GM23248 (cell line): ENCODE measurements around the gene VWC2.

Experiments used
- EZH2 ChIP-seq: fragments of 200-600 bp; sonication (generic); IDR thresholded peaks from 2 replicates; pipeline ENCODE4 v1.6.1; 2018; ENCODE audit warnings: antibody characterized with exemption, mild to moderate bottlenecking; ENCODE audit not compliant: insufficient read depth, poor library complexity, severe bottlenecking
- EZH2phosphoT487 ChIP-seq: fragments of 200-600 bp; sonication (generic); IDR thresholded peaks from 2 replicates; pipeline ENCODE4 v1.6.1; 2018; ENCODE audit warnings: antibody characterized with exemption, moderate library complexity, mild to moderate bottlenecking, low read depth; ENCODE audit not compliant: insufficient read depth

GRCh38 chr7:49803812-49804211 lies 30.4 kb downstream of the VWC2 start:
- no peak for TF ChIP-seq EZH2
- TF ChIP-seq EZH2phosphoT487 = no peak
